Measurements from ENCODE around the gene CTSW.

CTSW gene

GRCh38 chr11:65863889-65864705, 15.5 kb upstream of the CTSW start:
- ATAC-seq, result no peak
- TF ChIP-seq CSDC2 (CRISPR knock-in tag; IDR thresholded peaks at IDR 0.05) (no peak), ISL1 (CRISPR knock-in tag; IDR thresholded peaks at IDR 0.05) (no peak), ARNTL (CRISPR knock-in tag; IDR thresholded peaks at IDR 0.05; ENCODE audit: borderline replicate concordance, low read depth) (no peak), ZNF565 (CRISPR knock-in tag; conservative IDR thresholded peaks at IDR 0.05; ENCODE audit: low read depth) (no peak), RARB (CRISPR knock-in tag; IDR thresholded peaks at IDR 0.05) (no peak), ZNF8 (CRISPR knock-in tag; IDR thresholded peaks at IDR 0.05) (no peak), OSR1 (CRISPR knock-in tag; IDR thresholded peaks at IDR 0.05) (no peak), ZFP3 (CRISPR knock-in tag; IDR thresholded peaks at IDR 0.05) (no peak), TOX (CRISPR knock-in tag; IDR thresholded peaks at IDR 0.05; ENCODE audit: borderline replicate concordance) (no peak), ZC3H10 (CRISPR knock-in tag; IDR thresholded peaks at IDR 0.05) (no peak), PPARA (CRISPR knock-in tag; IDR thresholded peaks at IDR 0.05; ENCODE audit: borderline replicate concordance) (no peak), SNAI2 (CRISPR knock-in tag; IDR thresholded peaks at IDR 0.05) (no peak), ZNF70 (CRISPR knock-in tag; IDR thresholded peaks at IDR 0.05) (no peak), GLIS3 (CRISPR knock-in tag; IDR thresholded peaks at IDR 0.05) (no peak), BACH2 (CRISPR knock-in tag; IDR thresholded peaks at IDR 0.05; ENCODE audit: borderline replicate concordance) (no peak)
- TF ChIP-seq, protein P1, sequence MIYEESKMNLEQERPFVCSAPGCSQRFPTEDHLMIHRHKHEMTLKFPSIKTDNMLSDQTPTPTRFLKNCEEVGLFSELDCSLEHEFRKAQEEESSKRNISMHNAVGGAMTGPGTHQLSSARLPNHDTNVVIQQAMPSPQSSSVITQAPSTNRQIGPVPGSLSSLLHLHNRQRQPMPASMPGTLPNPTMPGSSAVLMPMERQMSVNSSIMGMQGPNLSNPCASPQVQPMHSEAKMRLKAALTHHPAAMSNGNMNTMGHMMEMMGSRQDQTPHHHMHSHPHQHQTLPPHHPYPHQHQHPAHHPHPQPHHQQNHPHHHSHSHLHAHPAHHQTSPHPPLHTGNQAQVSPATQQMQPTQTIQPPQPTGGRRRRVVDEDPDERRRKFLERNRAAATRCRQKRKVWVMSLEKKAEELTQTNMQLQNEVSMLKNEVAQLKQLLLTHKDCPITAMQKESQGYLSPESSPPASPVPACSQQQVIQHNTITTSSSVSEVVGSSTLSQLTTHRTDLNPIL (CRISPR knock-in tag; IDR thresholded peaks at IDR 0.05; ENCODE audit: low read depth), result no peak
- TF ChIP-seq, protein P2, sequence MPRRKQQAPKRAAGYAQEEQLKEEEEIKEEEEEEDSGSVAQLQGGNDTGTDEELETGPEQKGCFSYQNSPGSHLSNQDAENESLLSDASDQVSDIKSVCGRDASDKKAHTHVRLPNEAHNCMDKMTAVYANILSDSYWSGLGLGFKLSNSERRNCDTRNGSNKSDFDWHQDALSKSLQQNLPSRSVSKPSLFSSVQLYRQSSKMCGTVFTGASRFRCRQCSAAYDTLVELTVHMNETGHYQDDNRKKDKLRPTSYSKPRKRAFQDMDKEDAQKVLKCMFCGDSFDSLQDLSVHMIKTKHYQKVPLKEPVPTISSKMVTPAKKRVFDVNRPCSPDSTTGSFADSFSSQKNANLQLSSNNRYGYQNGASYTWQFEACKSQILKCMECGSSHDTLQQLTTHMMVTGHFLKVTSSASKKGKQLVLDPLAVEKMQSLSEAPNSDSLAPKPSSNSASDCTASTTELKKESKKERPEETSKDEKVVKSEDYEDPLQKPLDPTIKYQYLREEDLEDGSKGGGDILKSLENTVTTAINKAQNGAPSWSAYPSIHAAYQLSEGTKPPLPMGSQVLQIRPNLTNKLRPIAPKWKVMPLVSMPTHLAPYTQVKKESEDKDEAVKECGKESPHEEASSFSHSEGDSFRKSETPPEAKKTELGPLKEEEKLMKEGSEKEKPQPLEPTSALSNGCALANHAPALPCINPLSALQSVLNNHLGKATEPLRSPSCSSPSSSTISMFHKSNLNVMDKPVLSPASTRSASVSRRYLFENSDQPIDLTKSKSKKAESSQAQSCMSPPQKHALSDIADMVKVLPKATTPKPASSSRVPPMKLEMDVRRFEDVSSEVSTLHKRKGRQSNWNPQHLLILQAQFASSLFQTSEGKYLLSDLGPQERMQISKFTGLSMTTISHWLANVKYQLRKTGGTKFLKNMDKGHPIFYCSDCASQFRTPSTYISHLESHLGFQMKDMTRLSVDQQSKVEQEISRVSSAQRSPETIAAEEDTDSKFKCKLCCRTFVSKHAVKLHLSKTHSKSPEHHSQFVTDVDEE (CRISPR knock-in tag; IDR thresholded peaks at IDR 0.05), result no peak
- TF ChIP-seq, protein P3, sequence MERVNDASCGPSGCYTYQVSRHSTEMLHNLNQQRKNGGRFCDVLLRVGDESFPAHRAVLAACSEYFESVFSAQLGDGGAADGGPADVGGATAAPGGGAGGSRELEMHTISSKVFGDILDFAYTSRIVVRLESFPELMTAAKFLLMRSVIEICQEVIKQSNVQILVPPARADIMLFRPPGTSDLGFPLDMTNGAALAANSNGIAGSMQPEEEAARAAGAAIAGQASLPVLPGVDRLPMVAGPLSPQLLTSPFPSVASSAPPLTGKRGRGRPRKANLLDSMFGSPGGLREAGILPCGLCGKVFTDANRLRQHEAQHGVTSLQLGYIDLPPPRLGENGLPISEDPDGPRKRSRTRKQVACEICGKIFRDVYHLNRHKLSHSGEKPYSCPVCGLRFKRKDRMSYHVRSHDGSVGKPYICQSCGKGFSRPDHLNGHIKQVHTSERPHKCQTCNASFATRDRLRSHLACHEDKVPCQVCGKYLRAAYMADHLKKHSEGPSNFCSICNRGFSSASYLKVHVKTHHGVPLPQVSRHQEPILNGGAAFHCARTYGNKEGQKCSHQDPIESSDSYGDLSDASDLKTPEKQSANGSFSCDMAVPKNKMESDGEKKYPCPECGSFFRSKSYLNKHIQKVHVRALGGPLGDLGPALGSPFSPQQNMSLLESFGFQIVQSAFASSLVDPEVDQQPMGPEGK (CRISPR knock-in tag; IDR thresholded peaks at IDR 0.05; ENCODE audit: borderline replicate concordance), result no peak
- TF ChIP-seq, protein P4, sequence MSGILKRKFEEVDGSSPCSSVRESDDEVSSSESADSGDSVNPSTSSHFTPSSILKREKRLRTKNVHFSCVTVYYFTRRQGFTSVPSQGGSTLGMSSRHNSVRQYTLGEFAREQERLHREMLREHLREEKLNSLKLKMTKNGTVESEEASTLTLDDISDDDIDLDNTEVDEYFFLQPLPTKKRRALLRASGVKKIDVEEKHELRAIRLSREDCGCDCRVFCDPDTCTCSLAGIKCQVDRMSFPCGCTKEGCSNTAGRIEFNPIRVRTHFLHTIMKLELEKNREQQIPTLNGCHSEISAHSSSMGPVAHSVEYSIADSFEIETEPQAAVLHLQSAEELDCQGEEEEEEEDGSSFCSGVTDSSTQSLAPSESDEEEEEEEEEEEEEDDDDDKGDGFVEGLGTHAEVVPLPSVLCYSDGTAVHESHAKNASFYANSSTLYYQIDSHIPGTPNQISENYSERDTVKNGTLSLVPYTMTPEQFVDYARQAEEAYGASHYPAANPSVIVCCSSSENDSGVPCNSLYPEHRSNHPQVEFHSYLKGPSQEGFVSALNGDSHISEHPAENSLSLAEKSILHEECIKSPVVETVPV (CRISPR knock-in tag; IDR thresholded peaks at IDR 0.05), result no peak
- TF ChIP-seq, protein P5, sequence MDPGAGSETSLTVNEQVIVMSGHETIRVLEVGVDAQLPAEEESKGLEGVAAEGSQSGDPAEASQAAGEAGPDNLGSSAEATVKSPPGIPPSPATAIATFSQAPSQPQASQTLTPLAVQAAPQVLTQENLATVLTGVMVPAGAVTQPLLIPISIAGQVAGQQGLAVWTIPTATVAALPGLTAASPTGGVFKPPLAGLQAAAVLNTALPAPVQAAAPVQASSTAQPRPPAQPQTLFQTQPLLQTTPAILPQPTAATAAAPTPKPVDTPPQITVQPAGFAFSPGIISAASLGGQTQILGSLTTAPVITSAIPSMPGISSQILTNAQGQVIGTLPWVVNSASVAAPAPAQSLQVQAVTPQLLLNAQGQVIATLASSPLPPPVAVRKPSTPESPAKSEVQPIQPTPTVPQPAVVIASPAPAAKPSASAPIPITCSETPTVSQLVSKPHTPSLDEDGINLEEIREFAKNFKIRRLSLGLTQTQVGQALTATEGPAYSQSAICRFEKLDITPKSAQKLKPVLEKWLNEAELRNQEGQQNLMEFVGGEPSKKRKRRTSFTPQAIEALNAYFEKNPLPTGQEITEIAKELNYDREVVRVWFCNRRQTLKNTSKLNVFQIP (CRISPR knock-in tag; IDR thresholded peaks at IDR 0.05; ENCODE audit: borderline replicate concordance, low read depth), result no peak

- no peak for TF ChIP-seq PPARA (CRISPR knock-in tag; IDR thresholded peaks at IDR 0.05; ENCODE audit: borderline replicate concordance)
- no peak for TF ChIP-seq ESRRG (CRISPR knock-in tag; IDR thresholded peaks at IDR 0.05)
- no peak for TF ChIP-seq OSR1 (CRISPR knock-in tag; IDR thresholded peaks at IDR 0.05)
- TF ChIP-seq ISL1 (CRISPR knock-in tag; IDR thresholded peaks at IDR 0.05), result no peak
- no peak for TF ChIP-seq CSDC2 (CRISPR knock-in tag; IDR thresholded peaks at IDR 0.05)
- no peak for TF ChIP-seq ZNF565 (CRISPR knock-in tag; conservative IDR thresholded peaks at IDR 0.05; ENCODE audit: low read depth)
- TF ChIP-seq SNAI2 (CRISPR knock-in tag; IDR thresholded peaks at IDR 0.05), result no peak
- no peak for TF ChIP-seq ZNF8 (CRISPR knock-in tag; IDR thresholded peaks at IDR 0.05)
- no peak for TF ChIP-seq ZNF70 (CRISPR knock-in tag; IDR thresholded peaks at IDR 0.05)
- no peak for TF ChIP-seq BACH2 (CRISPR knock-in tag; IDR thresholded peaks at IDR 0.05; ENCODE audit: borderline replicate concordance)
- TF ChIP-seq, protein P3 (CRISPR knock-in tag; IDR thresholded peaks at IDR 0.05; ENCODE audit: borderline replicate concordance), result no peak
- TF ChIP-seq ZFP30 (CRISPR knock-in tag; IDR thresholded peaks at IDR 0.05), result no peak
- no peak for ATAC-seq
Observed at GRCh38 chr11:65864706-65865471, 14.7 kb upstream of the CTSW start.

Data from SK-N-SH treated with all-trans-retinoic acid at 6 μM for 48 hours (cell line).